Astrocyte of the hippocampus (primary cell): ENCODE measurements around the gene STX17.

Experiments used
- DNase-seq: peaks from one replicate; pipeline ENCODE4 v3.0.0; 2011; ENCODE audit warnings: low read depth, low spot score

STX17 gene

GRCh38 chr9:99905833-99906402 lies 536 bp upstream of the STX17 start:
- DNase-seq = no peak

DNA sequence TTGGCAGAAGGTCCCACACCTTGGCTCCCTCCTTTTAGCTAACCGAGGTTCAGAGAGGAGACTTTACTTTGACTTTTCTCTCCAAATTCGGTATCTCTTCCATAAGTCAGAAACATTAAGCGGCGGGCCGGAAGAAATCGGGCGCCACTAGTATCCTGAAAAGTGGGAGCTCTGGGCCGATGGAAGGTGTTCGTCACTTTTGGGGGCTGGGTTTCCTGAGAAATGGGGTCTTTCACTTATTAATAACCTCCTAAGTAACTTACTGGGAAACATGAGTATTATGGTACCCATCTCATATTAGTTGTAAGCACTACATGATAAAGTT lies 716 bp downstream of the STX17 start:
- no peak for DNase-seq

DNA sequence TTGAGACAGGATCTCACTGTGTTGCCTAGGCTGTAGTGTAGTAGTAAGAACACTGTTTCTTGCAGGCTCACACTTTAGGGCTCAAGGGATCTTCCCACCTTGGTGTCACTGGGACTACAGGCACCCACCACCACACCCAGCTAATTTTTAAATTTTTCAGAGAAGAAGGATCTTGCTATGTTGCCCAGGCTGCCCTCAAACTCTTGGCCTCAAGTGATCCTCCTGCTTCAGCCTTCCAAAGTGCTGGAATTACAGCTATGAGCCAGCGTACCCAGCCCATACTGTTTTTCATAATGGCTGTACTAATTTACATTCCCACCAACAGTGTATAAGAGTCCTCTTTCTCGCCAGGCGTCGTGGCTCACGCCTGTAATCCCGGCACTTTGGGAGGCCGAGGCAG lies 5.1 kb downstream of the STX17 start:
- no peak for DNase-seq

DNA sequence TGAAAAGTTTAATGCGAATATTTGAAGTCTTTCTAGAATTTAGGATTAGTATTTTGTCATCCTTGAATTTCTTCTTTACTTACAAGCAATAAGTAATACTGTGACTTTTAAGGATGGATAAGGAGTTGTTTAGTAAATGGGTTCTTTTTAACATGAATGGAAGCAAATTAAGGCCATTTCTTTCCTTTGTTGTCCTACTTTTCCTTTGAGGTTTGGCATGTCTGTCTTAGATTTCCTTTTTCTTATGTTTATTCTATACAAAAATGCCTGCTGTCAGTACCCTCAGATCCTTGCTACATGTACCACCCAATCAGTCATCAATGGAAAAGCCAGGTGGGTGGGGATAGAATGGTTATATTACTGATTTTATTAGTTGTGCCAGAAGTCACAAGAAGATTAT lies 10.2 kb downstream of the STX17 start:
- no peak for DNase-seq

DNA sequence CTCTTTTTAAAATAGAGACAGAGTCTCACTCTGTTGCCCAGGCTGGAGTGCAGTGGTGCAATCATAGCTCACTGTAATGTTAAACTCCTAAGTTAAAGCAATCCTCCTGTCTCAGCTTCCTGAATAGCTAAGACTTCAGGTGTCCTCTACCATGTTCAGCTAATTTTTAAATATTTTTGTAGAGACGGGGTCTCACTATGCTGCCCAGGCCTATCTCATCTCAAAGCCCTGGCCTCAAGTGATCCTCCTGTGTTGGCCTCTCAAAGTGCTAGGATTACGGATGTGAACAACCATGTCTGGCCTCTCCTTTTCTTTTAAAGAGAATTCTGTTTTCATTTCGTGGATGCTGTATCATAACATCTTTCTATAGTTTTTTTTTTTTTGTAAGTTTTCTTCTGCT lies 11.7 kb downstream of the STX17 start:
- DNase-seq = no peak

- DNase-seq = no peak
These were observed 13.5 kb downstream of the STX17 start for GRCh38 chr9:99919930-99920329.

DNA sequence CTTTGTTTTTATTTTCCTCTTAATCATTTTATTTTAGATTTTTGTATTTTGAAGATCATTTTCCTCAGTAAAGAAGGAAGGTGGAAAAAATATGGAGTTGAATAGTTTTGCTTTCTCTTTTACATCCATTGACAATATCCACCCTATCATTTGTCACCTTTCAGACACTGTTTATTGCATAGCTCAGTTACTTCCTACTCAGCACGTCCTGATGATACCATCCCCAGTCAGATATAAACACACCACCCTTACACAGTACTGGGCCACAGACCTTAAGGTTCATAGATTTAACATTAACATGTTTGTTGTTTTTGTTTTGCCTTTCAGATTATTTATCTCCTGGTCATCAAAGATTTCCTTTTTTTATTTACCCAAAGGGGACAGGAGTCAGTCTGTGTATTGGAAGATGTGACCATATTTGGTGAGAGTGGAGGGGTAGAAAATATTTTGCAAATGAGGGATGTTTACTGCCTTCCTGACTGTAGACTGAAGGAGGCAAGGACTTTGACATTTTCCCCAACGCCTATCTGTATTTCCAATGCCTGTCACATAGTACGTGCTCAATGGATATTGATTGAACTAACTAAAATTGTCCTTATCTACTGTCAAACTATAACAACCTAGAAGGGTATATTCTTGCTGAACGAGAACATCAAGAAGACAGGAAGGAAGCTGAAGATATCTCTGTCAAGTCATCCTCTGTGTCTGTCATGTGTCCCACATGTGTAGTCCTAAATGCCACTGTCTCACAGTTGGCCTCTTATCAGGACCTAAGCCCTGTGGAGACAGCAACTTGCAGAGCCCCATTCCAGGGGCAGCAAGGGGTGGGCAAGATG lies 15.6 kb downstream of the STX17 start:
- no peak for DNase-seq

- DNase-seq = no peak
These were observed 16.2 kb downstream of the STX17 start for GRCh38 chr9:99922711-99923030.

DNA sequence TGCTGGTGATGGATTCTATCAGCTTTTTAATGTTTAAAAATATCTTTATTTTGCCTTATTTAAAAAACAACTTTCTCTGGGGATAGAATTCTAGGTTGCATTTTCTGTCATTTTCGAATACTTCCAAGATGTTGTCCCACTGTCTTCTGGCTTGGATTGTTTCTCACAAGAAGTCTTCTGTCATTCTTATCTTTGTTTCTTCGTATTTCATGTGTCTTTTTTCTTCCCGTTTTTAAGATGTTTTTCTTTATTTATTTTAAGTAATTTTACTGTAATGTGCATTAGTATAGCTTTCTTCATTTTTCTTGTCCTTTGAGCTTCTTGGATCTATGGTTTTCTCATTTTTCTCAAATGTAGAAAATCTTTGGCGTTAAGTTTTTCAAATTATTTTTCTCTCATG lies 19.1 kb downstream of the STX17 start:
- no peak for DNase-seq

GRCh38 chr9:99929652-99930051 lies 23.2 kb downstream of the STX17 start:
- DNase-seq = no peak

GRCh38 chr9:99931155-99931840 lies 24.8 kb downstream of the STX17 start:
- DNase-seq = peak; percentile 6

DNA sequence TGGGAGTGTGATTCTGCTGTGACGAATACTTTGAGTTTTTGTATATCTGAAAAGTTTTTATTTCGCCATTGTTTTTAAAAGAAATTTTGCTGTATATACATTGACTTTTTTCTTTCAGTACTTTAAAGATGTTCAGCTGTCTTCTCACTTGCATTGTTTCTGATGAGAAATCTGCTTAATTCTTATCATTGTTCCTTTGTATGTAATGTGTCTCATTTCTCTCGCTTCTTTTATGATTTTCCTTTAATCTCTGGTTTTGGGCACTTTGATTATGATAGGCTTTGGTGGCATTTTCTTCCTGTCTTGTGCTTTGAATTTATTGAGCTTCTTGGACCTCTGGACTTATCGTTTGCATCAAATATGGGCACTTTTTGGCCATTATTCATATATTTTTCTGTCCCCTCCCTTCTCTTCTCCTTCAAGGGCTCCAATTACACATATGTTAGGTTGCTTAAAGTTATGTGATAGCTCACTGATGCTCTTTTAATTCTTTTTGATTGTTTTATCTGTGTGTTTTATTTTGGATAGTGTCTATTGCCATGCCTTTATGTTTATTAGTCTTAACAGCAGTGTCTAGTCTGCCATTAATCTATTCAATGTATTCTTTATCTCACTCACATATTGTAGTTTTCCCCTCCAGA lies 30.6 kb downstream of the STX17 start:
- no peak for DNase-seq

- no peak for DNase-seq
These were observed 40.9 kb downstream of the STX17 start for GRCh38 chr9:99947395-99947794.

DNA sequence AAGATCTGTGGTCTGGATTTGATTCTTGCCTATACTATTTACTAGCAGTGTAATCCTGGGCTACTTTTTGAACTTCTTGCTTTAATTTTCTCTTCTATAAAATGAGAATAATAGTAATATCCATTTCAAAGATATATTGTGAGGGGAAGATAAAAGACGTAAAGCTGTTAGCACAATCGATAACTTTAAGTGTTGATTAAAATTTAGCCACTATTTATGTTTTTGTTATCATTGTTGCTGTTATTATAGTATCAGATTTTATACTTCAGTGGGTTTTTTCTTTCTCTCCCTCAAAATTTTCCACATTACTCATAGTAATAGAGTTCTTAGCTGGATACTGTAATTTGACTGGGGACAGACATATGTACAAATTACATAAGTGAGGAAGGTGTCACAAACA lies 42.0 kb downstream of the STX17 start:
- no peak for DNase-seq

DNA sequence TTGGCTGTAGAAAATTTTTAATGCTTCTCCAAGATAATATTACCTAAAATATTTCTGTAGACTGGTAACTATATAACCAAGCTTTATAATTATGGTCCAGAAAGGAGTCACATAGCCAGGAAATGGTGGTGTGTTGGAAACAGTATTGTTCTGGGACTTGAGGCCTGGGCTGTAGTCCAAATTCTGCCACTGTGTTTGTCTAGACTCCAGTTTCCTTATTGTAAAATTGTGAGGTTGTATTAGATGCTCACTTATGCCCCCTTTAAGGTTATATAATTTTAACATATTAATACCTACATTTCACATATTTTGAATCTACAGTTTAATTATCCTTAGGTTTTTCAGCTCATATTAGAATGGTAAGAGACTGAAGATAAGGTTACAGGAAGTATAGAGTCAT lies 42.4 kb downstream of the STX17 start:
- DNase-seq = peak; percentile 47

- DNase-seq = no peak
These were observed 47.5 kb downstream of the STX17 start for GRCh38 chr9:99953861-99954507.

DNA sequence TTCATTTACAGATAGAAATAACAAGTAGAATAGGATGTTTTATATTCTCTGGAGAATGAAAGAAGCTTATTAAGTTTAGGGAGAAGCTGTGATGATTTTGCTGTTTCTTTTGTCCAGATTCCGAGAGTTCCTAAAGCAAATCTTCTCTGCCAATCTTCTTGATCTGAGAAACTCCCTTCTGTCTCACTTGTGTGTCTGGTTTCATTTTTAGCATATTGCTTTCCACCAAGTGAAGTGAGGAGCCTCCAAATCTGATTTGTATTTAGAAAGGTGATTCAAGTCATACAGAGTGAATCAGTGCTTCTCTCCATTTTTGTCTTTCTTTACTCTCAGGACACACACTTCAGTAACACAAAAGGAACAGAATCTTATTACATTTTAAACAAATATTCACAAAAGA lies 48.4 kb downstream of the STX17 start:
- no peak for DNase-seq

DNA sequence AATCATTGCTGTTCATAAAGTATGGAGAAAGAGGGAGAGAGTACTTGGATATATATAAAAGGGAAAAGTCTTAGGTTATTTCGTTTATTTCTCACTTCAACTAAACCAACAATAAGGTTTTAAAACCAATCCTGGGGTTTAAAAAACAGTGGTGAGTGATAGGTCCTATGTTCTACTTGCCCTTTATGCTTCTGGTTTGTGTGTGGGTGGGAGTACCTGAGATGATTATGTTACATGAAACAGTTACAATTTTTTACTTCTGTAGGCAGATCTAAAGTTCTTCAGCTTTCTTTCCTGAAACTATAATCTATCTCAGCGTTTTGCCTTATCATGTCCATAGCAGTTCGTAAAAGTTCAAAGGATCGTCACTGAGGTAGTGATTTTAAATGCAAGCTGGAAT lies 49.2 kb downstream of the STX17 start:
- no peak for DNase-seq

GRCh38 chr9:99962680-99963261 lies 56.3 kb downstream of the STX17 start:
- peak; percentile 48 for DNase-seq

DNA sequence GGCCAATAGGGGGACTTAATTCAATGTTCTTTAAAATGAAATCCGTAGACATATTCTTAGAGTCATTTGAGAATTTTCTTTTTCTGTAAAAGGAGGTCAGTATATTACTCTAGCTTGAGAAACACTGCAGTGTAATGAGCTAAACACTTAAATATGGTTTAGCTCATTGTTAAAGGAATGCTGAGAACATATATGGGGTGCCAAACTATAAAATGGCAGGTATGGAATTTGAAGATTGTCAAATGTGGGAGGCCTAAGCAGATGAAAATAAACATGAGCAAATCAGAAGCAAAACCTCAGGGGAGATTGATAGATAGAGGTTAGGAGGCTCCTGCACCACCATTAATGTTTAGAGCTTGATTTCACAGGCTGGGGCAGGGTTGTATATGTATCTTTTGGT lies 57.9 kb downstream of the STX17 start:
- peak; percentile 17 for DNase-seq

- DNase-seq = no peak
These were observed 59.5 kb downstream of the STX17 start for GRCh38 chr9:99966001-99966400.

- peak; percentile 62 for DNase-seq
These were observed 60.3 kb downstream of the STX17 start for GRCh38 chr9:99966716-99967115.
